Measurements from ENCODE around the gene BRD3.

DNA sequence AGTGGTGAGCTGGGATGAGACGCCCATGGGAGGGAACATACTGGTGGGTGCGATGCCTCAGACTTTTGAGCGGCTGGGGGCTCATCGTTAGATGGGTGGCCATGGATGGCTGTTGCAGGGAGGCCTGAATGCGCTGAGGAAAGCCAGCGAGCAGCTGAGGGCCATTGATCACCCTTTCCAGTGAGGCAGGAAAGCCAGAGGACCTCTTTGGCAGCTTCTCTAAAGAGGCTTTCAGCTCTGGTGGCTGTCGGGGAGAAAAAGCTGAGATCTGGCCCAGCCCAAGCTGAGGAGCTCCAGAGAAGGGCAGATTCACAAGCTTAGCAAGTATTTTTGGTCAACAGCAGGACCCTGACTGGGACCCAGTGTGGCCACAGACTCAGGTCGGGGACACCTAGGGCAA is 62.4 kb downstream of the BRD3 start:
- TF ChIP-seq, protein P1, sequence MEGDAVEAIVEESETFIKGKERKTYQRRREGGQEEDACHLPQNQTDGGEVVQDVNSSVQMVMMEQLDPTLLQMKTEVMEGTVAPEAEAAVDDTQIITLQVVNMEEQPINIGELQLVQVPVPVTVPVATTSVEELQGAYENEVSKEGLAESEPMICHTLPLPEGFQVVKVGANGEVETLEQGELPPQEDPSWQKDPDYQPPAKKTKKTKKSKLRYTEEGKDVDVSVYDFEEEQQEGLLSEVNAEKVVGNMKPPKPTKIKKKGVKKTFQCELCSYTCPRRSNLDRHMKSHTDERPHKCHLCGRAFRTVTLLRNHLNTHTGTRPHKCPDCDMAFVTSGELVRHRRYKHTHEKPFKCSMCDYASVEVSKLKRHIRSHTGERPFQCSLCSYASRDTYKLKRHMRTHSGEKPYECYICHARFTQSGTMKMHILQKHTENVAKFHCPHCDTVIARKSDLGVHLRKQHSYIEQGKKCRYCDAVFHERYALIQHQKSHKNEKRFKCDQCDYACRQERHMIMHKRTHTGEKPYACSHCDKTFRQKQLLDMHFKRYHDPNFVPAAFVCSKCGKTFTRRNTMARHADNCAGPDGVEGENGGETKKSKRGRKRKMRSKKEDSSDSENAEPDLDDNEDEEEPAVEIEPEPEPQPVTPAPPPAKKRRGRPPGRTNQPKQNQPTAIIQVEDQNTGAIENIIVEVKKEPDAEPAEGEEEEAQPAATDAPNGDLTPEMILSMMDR (conservative IDR thresholded peaks at IDR 0.05; ENCODE audit: low read length): no peak
- TF ChIP-seq EZH2phosphoT487 (IDR thresholded peaks at IDR 0.05; ENCODE audit: borderline replicate concordance, low read depth, low read length): no peak
